Measurements from ENCODE around the gene MTMR3. TPM values are rescaled to one million over a fixed set of nuclear protein-coding genes. Genes with fewer than 3 reads are reported as not detected.

MTMR3 gene
- total and polyA plus RNA-seq, 2 of the 8 experiments (the other 6 are each of a cell fraction or from before 2014, with no cell fraction given), result 16.9 to 18.5 TPM

DNA sequence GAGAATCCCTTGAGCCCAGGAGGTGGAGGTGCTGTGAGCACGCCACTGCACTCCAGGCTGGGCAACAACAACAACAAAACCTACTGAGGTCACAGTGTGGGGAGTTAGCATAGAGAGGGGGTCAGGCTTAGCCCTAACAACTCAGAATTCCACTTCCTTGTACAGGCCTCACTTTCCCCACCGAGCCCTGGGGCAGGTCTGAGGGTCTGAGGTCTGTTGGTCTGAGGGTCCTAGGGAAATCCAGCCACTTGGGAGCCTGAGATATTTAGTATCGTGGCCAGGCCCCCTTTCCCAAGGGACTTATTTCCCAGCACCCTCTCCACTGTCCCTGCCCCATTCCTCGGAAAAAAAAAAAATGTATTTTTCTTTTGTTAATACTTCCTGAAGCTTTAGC is 162.5 kb downstream of the MTMR3 start:
- Histone ChIP-seq H2AFZ (ENCODE audit: low read length) (no peak overlapping the region), H3K23me2 (ENCODE audit: low read depth, low read length) (no peaks in the 10 kb centered on the region), H3K4me1 (replicated peaks in 1 of 4; ENCODE audit: control insufficient read depth in 3 of 4, insufficient read depth in 4 of 4, low read length in 3 of 4) (no peaks in the 10 kb centered on the region), H3K14ac (ENCODE audit: insufficient read length) (no peak overlapping the region), H3K79me2 (ENCODE audit: control insufficient read depth in 1 of 2, insufficient read depth in 2 of 2, low read length in 2 of 2) (no peaks in the 10 kb centered on the region), H3K27ac (ENCODE audit: low read depth, low read length) (no peak overlapping the region), H2BK12ac (ENCODE audit: low read depth, low read length) (no peak overlapping the region), H3K4ac (replicated peaks; ENCODE audit: insufficient read length, low read depth, low read length) (no peak overlapping the region), H3K79me1 (ENCODE audit: low read depth, low read length) (no peaks in the 10 kb centered on the region), H3K36me3 (ENCODE audit: control insufficient read depth in 2 of 4, insufficient read depth in 4 of 4, low read length in 3 of 4) (no peaks in the 10 kb centered on the region), H3K9me3 (ENCODE audit: insufficient read depth in 2 of 2, low read depth in 1 of 2, low read length in 1 of 2) (no peaks in the 10 kb centered on the region), H2BK5ac (ENCODE audit: low read depth, low read length) (no peak overlapping the region), H3K23ac (ENCODE audit: insufficient read length) (no peak overlapping the region), H4K91ac (replicated peaks; ENCODE audit: insufficient read length, low read length) (no peak overlapping the region), H2AK5ac (ENCODE audit: low read depth, low read length) (no peak overlapping the region), H4K20me1 (replicated peaks in 1 of 2; ENCODE audit: control insufficient read depth in 1 of 2, insufficient read depth in 2 of 2, low read length in 2 of 2) (no peaks in the 10 kb centered on the region), H3K56ac (replicated peaks; ENCODE audit: insufficient read length, low read depth, low read length) (no peak overlapping the region), H3K9ac (replicated peaks in 1 of 4; ENCODE audit: extremely low read depth in 1 of 4, low read depth in 3 of 4, low read length in 3 of 4) (no peak overlapping the region), H3K27me3 (replicated peaks in 1 of 4; ENCODE audit: control insufficient read depth in 3 of 4, extremely low read depth in 1 of 4, insufficient read depth in 3 of 4, low read length in 3 of 4) (no peaks in the 10 kb centered on the region), H4K5ac (ENCODE audit: insufficient read length, low read depth, low read length) (no peak overlapping the region), H3K18ac (ENCODE audit: extremely low read depth, low read length) (no peak overlapping the region), H3K4me2 (ENCODE audit: insufficient read depth in 1 of 2, low read depth in 2 of 2, low read length in 2 of 2) (no peak overlapping the region), H2BK15ac (ENCODE audit: low read length) (no peak overlapping the region), H2BK20ac (ENCODE audit: low read length) (no peak overlapping the region), H2BK120ac (replicated peaks; ENCODE audit: low read depth, low read length) (no peak overlapping the region), H4K8ac (ENCODE audit: extremely low read depth, insufficient read depth, low read length) (no peak overlapping the region), H3K4me3 (ENCODE audit: extremely low read depth in 1 of 4, insufficient read depth in 2 of 4, low read depth in 3 of 4, low read length in 4 of 4) (no peak overlapping the region)
- FAIRE-seq (no peak), DNase-seq (ENCODE audit: low read depth in 1 of 2, low spot score in 2 of 2) (no peak)
- TF ChIP-seq SP4 (IDR thresholded peaks at IDR 0.05; ENCODE audit: low read length) (no peak), RXRA (IDR thresholded peaks at IDR 0.05; ENCODE audit: insufficient read depth, low read depth, low read length) (no peak), ASH2L (IDR thresholded peaks at IDR 0.05; ENCODE audit: low read length) (no peak), BCL11A (IDR thresholded peaks at IDR 0.05; ENCODE audit: low read depth in 2 of 2, low read length in 2 of 2) (no peak)
- TF ChIP-seq, protein P1, sequence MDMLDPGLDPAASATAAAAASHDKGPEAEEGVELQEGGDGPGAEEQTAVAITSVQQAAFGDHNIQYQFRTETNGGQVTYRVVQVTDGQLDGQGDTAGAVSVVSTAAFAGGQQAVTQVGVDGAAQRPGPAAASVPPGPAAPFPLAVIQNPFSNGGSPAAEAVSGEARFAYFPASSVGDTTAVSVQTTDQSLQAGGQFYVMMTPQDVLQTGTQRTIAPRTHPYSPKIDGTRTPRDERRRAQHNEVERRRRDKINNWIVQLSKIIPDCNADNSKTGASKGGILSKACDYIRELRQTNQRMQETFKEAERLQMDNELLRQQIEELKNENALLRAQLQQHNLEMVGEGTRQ (IDR thresholded peaks at IDR 0.05; ENCODE audit: low read length), result no peak
- ChIA-PET CTCF (ENCODE audit: partially characterized antibody) (interaction anchor here (0.6 to 1.0 kb wide), 3 partner anchors 9 to 420 kb away, joined by 3 to 4 read pairs (median 3); no protein-coding TSS in a partner anchor), POLR2A (ENCODE audit: partially characterized antibody) (interaction anchor here (0.6 kb wide), 1 partner anchor 259 kb away, joined by 5 read pairs; no protein-coding TSS in a partner anchor)
- 85% methylated on average over 4 of the region's 4 CpGs; no CpG with 5 or more reads in 1 of the 2 experiments for WGBS, 2 experiments (ENCODE audit: extremely low coverage in 1 of 2, insufficient coverage in 1 of 2, insufficient read length in 1 of 2, insufficient replicate concordance in 2 of 2, low coverage in 1 of 2, low lambda C conversion rate in 2 of 2, missing lambda C conversion rate in 1 of 2)
